Ascending aorta (tissue), 2 donors: ENCODE data around the gene ZAP70. TPM values are rescaled to one million over a fixed set of nuclear protein-coding genes. Genes with fewer than 3 reads are reported as not detected.

Experiments
- DNase-seq, 2 donors: peaks; one replicate each; pipeline ENCODE4 v3.0.0-alpha.2; 2019; ENCODE audit warnings: low spot score in 2 of 2
- H3K27ac ChIP-seq, 2 donors: fragments of 200-600 bp; sonication (generic); one replicate each; pipeline ENCODE4 v1.5.1; 2016 to 2017; ENCODE audit warnings: mild to moderate bottlenecking in 1 of 2
- H3K27me3 ChIP-seq: fragments of 200-600 bp; sonication (generic); one replicate; pipeline ENCODE4 v1.5.1; 2017
- H3K36me3 ChIP-seq, 2 donors: fragments of 200-600 bp; sonication (generic); one replicate each; pipeline ENCODE4 v1.5.1; 2016
- H3K4me1 ChIP-seq, 2 donors: fragments of 200-600 bp; sonication (generic); one replicate each; pipeline ENCODE4 v1.5.1; 2016 to 2017; ENCODE audit warnings: mild to moderate bottlenecking in 1 of 2
- H3K4me3 ChIP-seq, 2 donors: fragments of 200-600 bp; sonication (generic); one replicate each; pipeline ENCODE4 v1.5.1; 2016 to 2017; ENCODE audit warnings: mild to moderate bottlenecking in 1 of 2
- H3K9me3 ChIP-seq, 2 donors: fragments of 200-600 bp; sonication (generic); one replicate each; pipeline ENCODE4 v1.5.1; 2016
- intact Hi-C: fragments of 100-400 bp; cut with DNase I; formaldehyde crosslinking; loops from one replicate; pipeline ENCODE4 v1.15.1; 2023
- total RNA-seq: library from RNA; depleted of rRNA; stranded (reverse); fragments of >200 nt; gene quantifications from one replicate; pipeline ENCODE4 v1.1.0, GENCODE V29; 2016
- TF ChIP-seq, protein P1 (sequence below), 3 experiments: fragments of 200-600 bp in 2 of 3; fragments of 450-650 bp in 1 of 3; sonication (generic) in 2 of 3; IDR thresholded peaks; one replicate each; pipeline ENCODE4 v1.5.1; 2016 to 2019; ENCODE audit warnings: antibody characterized with exemption in 3 of 3, mild to moderate bottlenecking in 1 of 3, moderate library complexity in 1 of 3

ZAP70 gene
- total RNA-seq, 1 donor from 2014 or later: 2.7 TPM

DNA sequence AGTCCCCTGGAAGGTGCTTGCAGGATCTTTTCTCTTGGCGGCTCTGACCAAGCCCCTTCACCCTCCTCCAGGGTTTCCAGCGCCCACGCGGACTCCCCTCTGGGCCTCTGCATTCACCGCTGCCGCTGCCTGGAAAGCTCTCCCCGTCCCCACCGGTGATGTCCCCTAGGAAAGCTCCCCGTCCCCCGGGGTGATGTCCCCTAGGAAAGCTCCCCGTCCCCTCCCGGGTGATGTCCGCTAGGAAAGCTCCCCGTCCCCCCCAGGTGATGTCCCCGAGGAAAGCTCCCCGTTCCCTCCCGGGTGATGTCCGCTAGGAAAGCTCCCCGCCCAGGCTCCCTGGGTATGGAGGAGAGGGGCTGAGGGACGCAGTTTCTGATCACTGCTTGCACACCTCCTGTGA lies 27.9 kb downstream of the ZAP70 start:
- TF ChIP-seq, protein P1, sequence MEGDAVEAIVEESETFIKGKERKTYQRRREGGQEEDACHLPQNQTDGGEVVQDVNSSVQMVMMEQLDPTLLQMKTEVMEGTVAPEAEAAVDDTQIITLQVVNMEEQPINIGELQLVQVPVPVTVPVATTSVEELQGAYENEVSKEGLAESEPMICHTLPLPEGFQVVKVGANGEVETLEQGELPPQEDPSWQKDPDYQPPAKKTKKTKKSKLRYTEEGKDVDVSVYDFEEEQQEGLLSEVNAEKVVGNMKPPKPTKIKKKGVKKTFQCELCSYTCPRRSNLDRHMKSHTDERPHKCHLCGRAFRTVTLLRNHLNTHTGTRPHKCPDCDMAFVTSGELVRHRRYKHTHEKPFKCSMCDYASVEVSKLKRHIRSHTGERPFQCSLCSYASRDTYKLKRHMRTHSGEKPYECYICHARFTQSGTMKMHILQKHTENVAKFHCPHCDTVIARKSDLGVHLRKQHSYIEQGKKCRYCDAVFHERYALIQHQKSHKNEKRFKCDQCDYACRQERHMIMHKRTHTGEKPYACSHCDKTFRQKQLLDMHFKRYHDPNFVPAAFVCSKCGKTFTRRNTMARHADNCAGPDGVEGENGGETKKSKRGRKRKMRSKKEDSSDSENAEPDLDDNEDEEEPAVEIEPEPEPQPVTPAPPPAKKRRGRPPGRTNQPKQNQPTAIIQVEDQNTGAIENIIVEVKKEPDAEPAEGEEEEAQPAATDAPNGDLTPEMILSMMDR (IDR thresholded peaks at IDR 0.05): no peak
- Histone ChIP-seq H3K9me3 (no peaks in the 10 kb centered on the region), H3K27ac (no peak overlapping the region), H3K4me3 (no peak overlapping the region), H3K36me3 (no peaks in the 10 kb centered on the region), H3K4me1 (no peaks in the 10 kb centered on the region), H3K27me3 (no peaks in the 10 kb centered on the region)
- no peak for DNase-seq
- intact Hi-C loops: no loop called here

- no peak overlapping the region for H3K27ac ChIP-seq
- TF ChIP-seq, protein P1 (IDR thresholded peaks at IDR 0.05): no peak
- H3K4me3 ChIP-seq: no peak overlapping the region
- H3K36me3 ChIP-seq: no peaks in the 10 kb centered on the region
- intact Hi-C loops: no loop called here
- DNase-seq: no peak
- H3K4me1 ChIP-seq: no peaks in the 10 kb centered on the region
- no peaks in the 10 kb centered on the region for H3K27me3 ChIP-seq
- H3K9me3 ChIP-seq: no peaks in the 10 kb centered on the region
Measured at GRCh38 chr2:97741686-97742085, 28.3 kb downstream of the ZAP70 start.

- DNase-seq: no peak
- Histone ChIP-seq H3K27ac (no peak overlapping the region), H3K4me1 (no peaks in the 10 kb centered on the region), H3K27me3 (no peaks in the 10 kb centered on the region), H3K36me3 (no peaks in the 10 kb centered on the region), H3K9me3 (no peaks in the 10 kb centered on the region), H3K4me3 (no peak overlapping the region)
- intact Hi-C loops: no loop called here
- TF ChIP-seq, protein P1 (IDR thresholded peaks at IDR 0.05): no peak
Measured at GRCh38 chr2:97742381-97742847, 29.0 kb downstream of the ZAP70 start.

- H3K36me3 ChIP-seq: no peaks in the 10 kb centered on the region
- H3K9me3 ChIP-seq: no peaks in the 10 kb centered on the region
- H3K27ac ChIP-seq: no peak overlapping the region
- H3K4me1 ChIP-seq: no peaks in the 10 kb centered on the region
- DNase-seq: no peak
- no peak overlapping the region for H3K4me3 ChIP-seq
- no peaks in the 10 kb centered on the region for H3K27me3 ChIP-seq
- TF ChIP-seq, protein P1 (IDR thresholded peaks at IDR 0.05): no peak
- intact Hi-C loops: no loop called here
Measured at GRCh38 chr2:97743913-97744312, 30.5 kb downstream of the ZAP70 start.

- no peaks in the 10 kb centered on the region for H3K9me3 ChIP-seq
- no peaks in the 10 kb centered on the region for H3K27me3 ChIP-seq
- no peaks in the 10 kb centered on the region for H3K36me3 ChIP-seq
- H3K27ac ChIP-seq: no peak overlapping the region
- DNase-seq: no peak
- intact Hi-C loops: no loop called here
- H3K4me3 ChIP-seq: no peak overlapping the region
- no peaks in the 10 kb centered on the region for H3K4me1 ChIP-seq
- TF ChIP-seq, protein P1 (IDR thresholded peaks at IDR 0.05): no peak
Measured at GRCh38 chr2:97745474-97746174, 32.2 kb downstream of the ZAP70 start.
